ENCODE data around the gene ZC3H12D. TPM values are rescaled to one million over a fixed set of nuclear protein-coding genes. Genes with fewer than 3 reads are reported as not detected.

ZC3H12D gene
- total RNA-seq, 4 donors from 2014 or later = 0.78 to 1.4 (median 0.99) TPM

- Histone ChIP-seq H3K9me3 (no peaks in the 10 kb centered on the region), H3K4me3 (replicated peaks in 1 of 3) (no peak overlapping the region), H3K27me3 (no peaks in the 10 kb centered on the region), H3K36me3 (no peaks in the 10 kb centered on the region), H3K27ac (no peak overlapping the region), H3K4me1 (peaks cover 0 to 5% of the 10 kb centered on the region in 2 donors)
- DNase-seq = no peak
- intact Hi-C loops (cut with DNase I) = no loop called here
- TF ChIP-seq CTCF (IDR thresholded peaks at IDR 0.05) = no peak
- no peak for TF ChIP-seq POLR2A (IDR thresholded peaks at IDR 0.05)
- 83 to 86% methylated on average over 7 of the region's 7 CpGs for WGBS, 2 donors
These were observed 9.0 kb upstream of the ZC3H12D start for GRCh38 chr6:149493761-149494320.

DNA sequence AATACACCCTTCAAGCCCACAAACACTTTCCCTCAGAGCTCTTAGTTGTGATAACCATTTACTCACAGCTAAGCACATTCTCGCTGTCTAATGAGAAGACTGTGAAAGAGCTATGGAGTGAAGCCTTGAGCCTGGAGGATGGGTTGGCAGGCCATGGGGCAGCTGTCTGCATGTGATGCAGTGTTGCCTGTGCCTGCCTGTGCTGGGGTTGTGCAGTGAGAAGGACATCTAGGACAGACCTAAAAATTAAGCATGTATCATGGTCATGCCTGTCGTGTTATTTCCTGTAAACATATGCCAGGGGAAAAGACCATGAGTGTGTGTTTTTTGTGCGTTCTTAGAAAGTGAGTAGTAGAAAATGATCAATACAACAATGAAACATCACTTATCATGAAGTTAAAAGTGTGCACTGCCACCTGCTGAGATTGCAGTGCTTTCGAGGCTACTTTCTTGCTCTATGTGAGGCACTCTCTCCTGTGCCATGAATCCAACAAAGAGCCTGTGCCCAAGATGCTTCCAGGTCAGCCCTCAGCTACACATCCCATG lies 8.1 kb upstream of the ZC3H12D start:
- 92 to 95% methylated on average over 4 of the region's 4 CpGs for WGBS, 2 donors
- H3K27ac ChIP-seq = no peak overlapping the region
- H3K4me3 ChIP-seq (replicated peaks in 1 of 3) = no peak overlapping the region
- H3K36me3 ChIP-seq = no peaks in the 10 kb centered on the region
- H3K27me3 ChIP-seq = no peaks in the 10 kb centered on the region
- TF ChIP-seq CTCF (IDR thresholded peaks at IDR 0.05) = no peak
- TF ChIP-seq POLR2A (IDR thresholded peaks at IDR 0.05) = no peak
- H3K4me1 ChIP-seq = peaks cover 0 to 9% of the 10 kb centered on the region in 2 donors
- no peaks in the 10 kb centered on the region for H3K9me3 ChIP-seq
- DNase-seq = no peak
- intact Hi-C loops (cut with DNase I) = no loop called here

DNA sequence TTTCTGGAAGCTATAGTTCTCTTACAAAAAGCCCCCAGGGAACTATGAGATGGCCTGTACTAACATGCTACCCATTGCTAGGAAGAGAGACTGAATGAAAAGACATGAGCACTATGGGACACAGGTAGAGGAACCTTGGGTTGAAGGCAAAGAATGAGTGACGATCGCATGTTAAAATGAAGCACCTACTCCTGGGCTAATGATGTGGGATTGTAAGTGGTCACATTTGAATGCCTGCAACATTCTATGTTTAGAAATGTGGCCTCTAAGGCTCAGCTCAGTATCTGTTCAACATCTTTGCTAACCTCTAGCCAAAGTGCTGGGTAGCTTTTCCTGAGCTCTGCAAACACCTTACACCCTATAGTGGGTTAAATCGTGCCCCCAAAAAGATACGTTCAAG lies 5.2 kb upstream of the ZC3H12D start:
- H3K36me3 ChIP-seq = no peaks in the 10 kb centered on the region
- WGBS, 2 donors = 95% methylated on average over 4 of the region's 4 CpGs

DNA sequence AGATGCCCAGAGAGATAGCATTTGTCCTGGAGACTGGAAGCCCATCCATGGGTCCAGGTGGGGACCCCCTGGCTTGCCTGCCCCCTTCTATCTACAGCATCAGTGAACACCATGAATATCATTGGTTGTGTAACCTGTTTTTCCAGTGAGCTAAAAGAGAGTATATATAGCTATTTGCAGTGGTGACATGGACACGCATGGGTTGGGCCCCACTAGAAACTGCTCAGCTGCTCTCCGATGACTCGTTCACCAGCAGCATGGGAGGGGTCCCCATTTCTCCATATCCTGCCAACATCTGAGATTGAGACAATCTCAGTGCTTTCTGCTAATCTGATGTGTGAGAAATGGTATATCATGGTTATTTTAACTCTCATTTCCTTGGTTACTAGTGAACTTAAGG lies 4.0 kb upstream of the ZC3H12D start:
- no peaks in the 10 kb centered on the region for H3K36me3 ChIP-seq
- H3K9me3 ChIP-seq = no peaks in the 10 kb centered on the region
- WGBS, 2 donors = 33 to 54% methylated on average over 3 of the region's 3 CpGs
- peak in 1 of 2 donors; percentile 65 for DNase-seq
- no peaks in the 10 kb centered on the region for H3K27me3 ChIP-seq
- TF ChIP-seq POLR2A (IDR thresholded peaks at IDR 0.05) (no peak), CTCF (IDR thresholded peaks at IDR 0.05) (no peak)
- H3K4me1 ChIP-seq = peaks cover 7 to 9% of the 10 kb centered on the region in 2 donors
- H3K4me3 ChIP-seq (replicated peaks in 1 of 3) = no peak overlapping the region
- H3K27ac ChIP-seq = no peak overlapping the region
- intact Hi-C loops (cut with DNase I) = no loop called here

More for the DNA sequence above, 5.2 kb upstream of the ZC3H12D start:
- no peak for TF ChIP-seq CTCF (IDR thresholded peaks at IDR 0.05)
- TF ChIP-seq POLR2A (IDR thresholded peaks at IDR 0.05) = no peak
- H3K4me1 ChIP-seq = peaks cover 2 to 9% of the 10 kb centered on the region in 2 donors
- no peak for DNase-seq
- no peak overlapping the region for H3K27ac ChIP-seq
- no peak overlapping the region for H3K4me3 ChIP-seq (replicated peaks in 1 of 3)
- H3K27me3 ChIP-seq = no peaks in the 10 kb centered on the region
- H3K9me3 ChIP-seq = no peaks in the 10 kb centered on the region
- intact Hi-C loops (cut with DNase I) = no loop called here

- intact Hi-C loops (cut with DNase I) = no loop called here
- DNase-seq = no peak
- no peaks in the 10 kb centered on the region for H3K9me3 ChIP-seq
- no peaks in the 10 kb centered on the region for H3K27me3 ChIP-seq
- no peaks in the 10 kb centered on the region for H3K36me3 ChIP-seq
- WGBS, 2 donors = 96 to 97% methylated on average over 4 of the region's 4 CpGs
- TF ChIP-seq CTCF (IDR thresholded peaks at IDR 0.05) (no peak), POLR2A (IDR thresholded peaks at IDR 0.05) (no peak)
- H3K27ac ChIP-seq = no peak overlapping the region
- peaks cover 11 to 16% of the 10 kb centered on the region in 2 donors for H3K4me1 ChIP-seq
- no peak overlapping the region for H3K4me3 ChIP-seq (replicated peaks in 1 of 3)
These were observed 2.5 kb upstream of the ZC3H12D start for GRCh38 chr6:149487316-149487715.

Measured in thyroid gland (tissue), 4 donors.